Fibroblast of skin of abdomen (primary cell): ENCODE results near the gene ADAMTSL4.
"Not testable (repeated sequence)": the region's sequence is repeated elsewhere in the genome, so short reads cannot be mapped to it uniquely, and the experiment has no call there.

ENCODE experiments used
- DNase-seq: peaks from one replicate; pipeline ENCODE4 v3.0.0-alpha.2; 2013

Gene ADAMTSL4

GRCh38 chr1:150596095-150596892 lies 47.1 kb downstream of the ADAMTSL4 start:
- no peak for DNase-seq

GRCh38 chr1:150596976-150597375 lies 47.8 kb downstream of the ADAMTSL4 start:
- no peak for DNase-seq

- DNase-seq, result not testable (repeated sequence)
Measured at GRCh38 chr1:150598346-150598745, 49.1 kb downstream of the ADAMTSL4 start.

GRCh38 chr1:150601540-150601939 lies 52.3 kb downstream of the ADAMTSL4 start:
- DNase-seq, result no peak

- DNase-seq, result not testable (repeated sequence)
Measured at GRCh38 chr1:150602372-150602771, 53.2 kb downstream of the ADAMTSL4 start.

GRCh38 chr1:150603711-150604110 lies 54.5 kb downstream of the ADAMTSL4 start:
- DNase-seq, result no peak

- no peak for DNase-seq
Measured at GRCh38 chr1:150604226-150604588, 55.0 kb downstream of the ADAMTSL4 start.

- not testable (repeated sequence) for DNase-seq
Measured at GRCh38 chr1:150605451-150605731, 56.2 kb downstream of the ADAMTSL4 start.

- no peak for DNase-seq
Measured at GRCh38 chr1:150606463-150607142, 57.4 kb downstream of the ADAMTSL4 start.

GRCh38 chr1:150609732-150610131 lies 60.5 kb downstream of the ADAMTSL4 start:
- no peak for DNase-seq
